ENCODE measurements around the gene CAPN8. TPM values are rescaled to one million over a fixed set of nuclear protein-coding genes. Genes with fewer than 3 reads are reported as not detected.

Gene CAPN8
- total RNA-seq, 4 donors from 2014 or later: 0.59 to 0.88 TPM; not detected in 2

DNA sequence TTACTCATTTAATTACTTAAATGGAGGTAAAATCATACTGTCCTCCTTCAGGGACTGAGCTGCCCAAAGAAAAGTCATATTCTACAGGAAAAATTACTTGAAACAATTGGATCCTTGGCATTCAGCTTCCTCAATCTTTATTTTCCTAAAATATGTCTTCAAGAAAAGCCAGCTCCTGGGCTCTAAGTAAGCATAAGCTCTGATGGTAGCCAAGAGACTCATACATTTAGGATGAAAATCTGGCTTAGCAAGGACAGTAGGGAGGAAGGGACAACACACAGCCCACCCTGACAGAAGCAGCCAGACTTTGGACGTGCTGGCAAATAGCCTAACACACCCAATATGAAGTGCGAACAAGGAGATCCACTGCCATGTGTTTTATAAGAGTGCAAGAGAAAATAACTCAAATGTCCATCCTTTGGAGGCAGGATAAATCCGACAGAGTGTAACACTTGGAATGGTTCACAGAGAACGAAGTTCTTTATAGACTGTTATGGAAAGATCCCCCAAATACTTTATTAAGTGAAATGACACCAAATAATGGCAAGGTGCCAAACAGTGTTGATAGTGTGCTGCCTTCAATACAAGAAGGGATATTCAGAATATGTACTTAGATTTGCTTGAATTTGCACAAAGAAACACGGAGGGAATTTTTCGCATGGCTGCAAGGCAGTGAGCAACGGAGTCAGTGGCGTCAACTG, 14.1 kb downstream of the CAPN8 start:
- Histone ChIP-seq H3K4me3 (no peak overlapping the region), H3K36me3 (no peaks in the 10 kb centered on the region), H3K4me1 (no peaks in the 10 kb centered on the region), H3K27me3 (no peaks in the 10 kb centered on the region), H3K9me3 (no peaks in the 10 kb centered on the region), H3K27ac (no peak overlapping the region)
- DNase-seq: no peak
- intact Hi-C loops (cut with DNase I; ENCODE audit: low total_unique reads): no loop called here
- TF ChIP-seq CTCF (IDR thresholded peaks at IDR 0.05): no peak

- Histone ChIP-seq H3K9me3 (no peaks in the 10 kb centered on the region), H3K4me3 (no peak overlapping the region), H3K36me3 (no peaks in the 10 kb centered on the region), H3K4me1 (no peaks in the 10 kb centered on the region), H3K27ac (no peak overlapping the region), H3K27me3 (no peaks in the 10 kb centered on the region)
- no peak for TF ChIP-seq CTCF (IDR thresholded peaks at IDR 0.05)
- TF ChIP-seq POLR2A (IDR thresholded peaks at IDR 0.05): no peak
- intact Hi-C loops (cut with DNase I; ENCODE audit: low total_unique reads): no loop called here
- DNase-seq: no peak
Observed at GRCh38 chr1:223650465-223650864, 15.0 kb downstream of the CAPN8 start.

DNA sequence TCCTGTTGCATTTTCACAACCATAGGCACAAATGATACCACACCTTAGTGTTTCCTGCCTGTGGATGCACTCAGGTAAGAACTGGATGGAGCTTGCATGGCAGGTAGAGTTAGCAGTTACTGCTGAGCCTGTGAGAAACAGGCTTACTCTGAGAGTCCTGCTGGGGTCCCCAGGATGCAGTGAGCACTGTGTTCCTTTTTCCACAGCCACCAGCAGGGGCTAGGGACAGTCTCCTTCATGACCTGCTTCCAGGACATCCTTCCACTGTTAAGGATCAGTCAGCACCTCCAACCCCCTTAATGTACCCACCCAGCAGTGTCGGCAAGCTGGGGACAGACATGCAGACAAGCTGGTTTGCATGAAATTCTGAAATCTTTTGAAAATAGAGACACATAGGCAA, 16.3 kb downstream of the CAPN8 start:
- no peak overlapping the region for H3K27ac ChIP-seq
- H3K4me1 ChIP-seq: no peaks in the 10 kb centered on the region
- intact Hi-C loops (cut with DNase I; ENCODE audit: low total_unique reads): no loop called here
- no peaks in the 10 kb centered on the region for H3K27me3 ChIP-seq
- DNase-seq: no peak
- TF ChIP-seq CTCF (IDR thresholded peaks at IDR 0.05) (no peak), POLR2A (IDR thresholded peaks at IDR 0.05) (no peak)
- no peaks in the 10 kb centered on the region for H3K36me3 ChIP-seq
- H3K9me3 ChIP-seq: no peaks in the 10 kb centered on the region
- H3K4me3 ChIP-seq: no peak overlapping the region

DNA sequence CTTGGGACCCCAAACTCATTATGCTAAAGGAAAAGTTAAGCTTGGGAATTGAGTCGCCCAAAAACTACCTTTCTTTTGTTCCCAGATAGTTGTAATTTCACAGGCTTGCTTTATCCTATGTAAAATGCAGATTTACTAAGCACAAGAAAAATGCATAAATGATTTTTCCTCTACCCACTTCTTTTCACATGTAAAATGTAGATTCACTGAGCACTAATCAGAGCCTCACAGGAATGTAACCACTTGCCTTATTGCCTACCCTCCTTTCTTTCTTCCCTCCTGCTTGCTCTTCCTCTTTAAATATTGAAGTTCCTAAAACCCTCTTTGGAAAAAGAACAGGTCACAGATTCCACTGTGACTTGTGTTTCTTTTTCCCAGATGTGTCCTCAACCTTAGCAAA, 18.3 kb downstream of the CAPN8 start:
- H3K4me1 ChIP-seq: no peaks in the 10 kb centered on the region

GRCh38 chr1:223645903-223646302, 19.6 kb downstream of the CAPN8 start:
- no peak overlapping the region for H3K4me3 ChIP-seq
- H3K36me3 ChIP-seq: no peaks in the 10 kb centered on the region
- H3K27me3 ChIP-seq: no peaks in the 10 kb centered on the region
- intact Hi-C loops (cut with DNase I; ENCODE audit: low total_unique reads): no loop called here
- no peaks in the 10 kb centered on the region for H3K9me3 ChIP-seq
- DNase-seq: no peak
- no peaks in the 10 kb centered on the region for H3K4me1 ChIP-seq
- no peak overlapping the region for H3K27ac ChIP-seq
- TF ChIP-seq POLR2A (IDR thresholded peaks at IDR 0.05) (no peak), CTCF (IDR thresholded peaks at IDR 0.05) (no peak)

More for the DNA sequence above, 18.3 kb downstream of the CAPN8 start:
- TF ChIP-seq CTCF (IDR thresholded peaks at IDR 0.05) (no peak), POLR2A (IDR thresholded peaks at IDR 0.05) (no peak)
- intact Hi-C loops (cut with DNase I; ENCODE audit: low total_unique reads): no loop called here
- Histone ChIP-seq H3K27ac (no peak overlapping the region), H3K27me3 (no peaks in the 10 kb centered on the region), H3K4me3 (no peak overlapping the region), H3K36me3 (no peaks in the 10 kb centered on the region), H3K9me3 (no peaks in the 10 kb centered on the region)
- DNase-seq: no peak

Measured in uterus (tissue), 4 donors.